A549 (cell line): ENCODE results near the gene PLD2.

Experiments
- BCL3 ChIP-seq: fragments of >200 bp; sonication (Bioruptor Twin); formaldehyde crosslinking; IDR thresholded peaks from 3 replicates; pipeline ENCODE4 v1.6.1; 2016
- CBX2 ChIP-seq: fragments of 200-600 bp; sonication (generic); IDR thresholded peaks from 2 replicates; pipeline ENCODE4 v1.6.1; 2016; ENCODE audit warnings: low read depth, mild to moderate bottlenecking, borderline replicate concordance
- CTCF ChIP-seq: fragments of >200 bp; sonication (Bioruptor Twin); formaldehyde crosslinking; IDR thresholded peaks from 3 replicates; pipeline ENCODE4 v1.5.1; 2016
- RFX5 ChIP-seq: fragments of 450-650 bp; IDR thresholded peaks from 2 replicates; pipeline ENCODE4 v1.7.1; 2014; ENCODE audit warnings: antibody characterized with exemption, mild to moderate bottlenecking, moderate library complexity
- SMC3 ChIP-seq: fragments of >200 bp; sonication (Bioruptor Twin); formaldehyde crosslinking; IDR thresholded peaks from 3 replicates; pipeline ENCODE4 v1.6.1; 2018; ENCODE audit warnings: inconsistent platforms

GRCh38 chr17:4852567-4853207, 45.7 kb downstream of the PLD2 start:
- no peak for TF ChIP-seq SMC3
- no peak for TF ChIP-seq CTCF
- no peak for TF ChIP-seq BCL3
- no peak for TF ChIP-seq CBX2
- TF ChIP-seq RFX5, result no peak
